H1 (cell line): ENCODE results near the gene DOCK3.
"Not testable (repeated sequence)": the region's sequence is repeated elsewhere in the genome, so short reads cannot be mapped to it uniquely, and the experiment has no call there.

Source experiments
- CHD2 ChIP-seq: IDR thresholded peaks from 2 replicates; pipeline ENCODE4 v1.6.1; 2012; ENCODE audit warnings: low read length, improper control_type of control experiment
- POLR2A ChIP-seq, 2 experiments: IDR thresholded peaks; 1 replicate in 1 of 2; 2 replicates in 1 of 2; pipeline ENCODE4 v1.6.1; 2011; ENCODE audit warnings: low read depth in 2 of 2, low read length in 2 of 2, mild to moderate bottlenecking in 2 of 2; ENCODE audit errors: control extremely low read depth in 1 of 2
- POLR2AphosphoS5 ChIP-seq: IDR thresholded peaks from 2 replicates; pipeline ENCODE4 v1.6.1; 2011; ENCODE audit warnings: low read depth, low read length
- TCF12 ChIP-seq: IDR thresholded peaks from 2 replicates; pipeline ENCODE4 v1.6.1; 2011; ENCODE audit warnings: low read depth, mild to moderate bottlenecking, low read length
- TF ChIP-seq, protein P1 (sequence below), 3 experiments: IDR thresholded peaks; 1 replicate in 2 of 3; 2 replicates in 1 of 3; pipeline versions ENCODE4 v1.5.1 to v1.6.1; 2011; ENCODE audit warnings: low read length in 3 of 3, mild to moderate bottlenecking in 3 of 3, inconsistent platforms in 2 of 3, low read depth in 1 of 3, moderate library complexity in 1 of 3; ENCODE audit not compliant: insufficient read depth in 1 of 3; ENCODE audit errors: control extremely low read depth in 1 of 3

DNA sequence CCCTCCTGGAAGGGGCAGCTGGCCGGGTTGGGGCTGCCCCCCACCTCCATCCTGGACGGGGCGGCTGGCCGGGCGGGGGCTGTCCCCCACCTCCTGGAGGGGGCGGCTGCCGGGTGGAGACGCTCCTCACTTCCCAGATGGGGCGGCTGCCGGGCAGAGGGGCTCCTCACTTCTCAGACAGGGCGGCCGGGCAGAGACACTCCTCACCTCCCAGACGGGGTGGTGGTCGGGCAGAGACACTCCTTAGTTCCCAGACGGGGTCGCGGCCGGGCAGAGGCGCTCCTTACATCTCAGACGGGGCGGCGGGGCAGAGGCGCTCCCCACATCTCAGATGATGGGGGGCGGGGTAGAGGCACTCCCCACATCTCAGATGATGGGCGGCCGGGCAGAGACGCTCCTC is 129.1 kb downstream of the DOCK3 start:
- TF ChIP-seq POLR2A (IDR thresholded peaks at IDR 0.05; ENCODE audit: control extremely low read depth in 1 of 2, low read depth in 2 of 2, low read length in 2 of 2); POLR2AphosphoS5; CHD2; TCF12: not testable (repeated sequence)
- TF ChIP-seq, protein P1, sequence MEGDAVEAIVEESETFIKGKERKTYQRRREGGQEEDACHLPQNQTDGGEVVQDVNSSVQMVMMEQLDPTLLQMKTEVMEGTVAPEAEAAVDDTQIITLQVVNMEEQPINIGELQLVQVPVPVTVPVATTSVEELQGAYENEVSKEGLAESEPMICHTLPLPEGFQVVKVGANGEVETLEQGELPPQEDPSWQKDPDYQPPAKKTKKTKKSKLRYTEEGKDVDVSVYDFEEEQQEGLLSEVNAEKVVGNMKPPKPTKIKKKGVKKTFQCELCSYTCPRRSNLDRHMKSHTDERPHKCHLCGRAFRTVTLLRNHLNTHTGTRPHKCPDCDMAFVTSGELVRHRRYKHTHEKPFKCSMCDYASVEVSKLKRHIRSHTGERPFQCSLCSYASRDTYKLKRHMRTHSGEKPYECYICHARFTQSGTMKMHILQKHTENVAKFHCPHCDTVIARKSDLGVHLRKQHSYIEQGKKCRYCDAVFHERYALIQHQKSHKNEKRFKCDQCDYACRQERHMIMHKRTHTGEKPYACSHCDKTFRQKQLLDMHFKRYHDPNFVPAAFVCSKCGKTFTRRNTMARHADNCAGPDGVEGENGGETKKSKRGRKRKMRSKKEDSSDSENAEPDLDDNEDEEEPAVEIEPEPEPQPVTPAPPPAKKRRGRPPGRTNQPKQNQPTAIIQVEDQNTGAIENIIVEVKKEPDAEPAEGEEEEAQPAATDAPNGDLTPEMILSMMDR (IDR thresholded peaks at IDR 0.05; ENCODE audit: control extremely low read depth in 1 of 3, insufficient read depth in 1 of 3, low read depth in 1 of 3, low read length in 3 of 3): not testable (repeated sequence)
